Esophagus squamous epithelium (tissue), 5 donors: ENCODE data around the gene ZG16. TPM values are rescaled to one million over a fixed set of nuclear protein-coding genes. Genes with fewer than 3 reads are reported as not detected.
A peak's percentile ranks its signal among the peaks of the same experiment; 100 is the strongest.

Source experiments
- DNase-seq: peaks from one replicate; lab custom pipeline; 2025; lab: John Stamatoyannopoulos, UW
- H3K27ac ChIP-seq, 4 donors: fragments of 200-600 bp; sonication (generic); one replicate each; pipeline ENCODE4 v1.5.1; 2016 to 2019; ENCODE audit warnings: mild to moderate bottlenecking in 1 of 4
- H3K27me3 ChIP-seq, 4 donors: fragments of 200-600 bp; sonication (generic); 1 replicate in 3 of 4; 2 replicates in 1 of 4; pipeline versions ENCODE4 v1.5.1 to v1.6.0; 2017 to 2021; ENCODE audit warnings: antibody characterized with exemption in 1 of 4
- H3K36me3 ChIP-seq, 3 donors: fragments of 200-600 bp; sonication (generic); one replicate each; pipeline ENCODE4 v1.5.1; 2016 to 2019
- H3K4me1 ChIP-seq, 3 donors: fragments of 200-600 bp; sonication (generic); one replicate each; pipeline ENCODE4 v1.5.1; 2017 to 2019
- H3K4me3 ChIP-seq, 4 donors: fragments of 200-600 bp; sonication (generic); 1 replicate in 3 of 4; 2 replicates in 1 of 4; pipeline ENCODE4 v1.5.1; 2016 to 2019; ENCODE audit warnings: mild to moderate bottlenecking in 2 of 4, moderate library complexity in 1 of 4
- H3K9me3 ChIP-seq, 3 donors: fragments of 200-600 bp; sonication (generic); one replicate each; pipeline ENCODE4 v1.5.1; 2016 to 2019
- CTCF ChIP-seq, 6 experiments: fragments of 450-650 bp in 4 of 6; fragments of 200-600 bp in 2 of 6; sonication (generic) in 2 of 6; IDR thresholded peaks; one replicate each; pipeline ENCODE4 v1.5.1; 2016 to 2019; ENCODE audit warnings: antibody characterized with exemption in 6 of 6, mild to moderate bottlenecking in 4 of 6, moderate library complexity in 4 of 6
- POLR2A ChIP-seq, 4 donors: fragments of 450-650 bp; IDR thresholded peaks; one replicate each; pipeline ENCODE4 v1.6.1; 2017; ENCODE audit warnings: antibody characterized with exemption in 4 of 4, mild to moderate bottlenecking in 4 of 4, moderate library complexity in 3 of 4
- WGBS, 2 donors: methylation state at CpG; one replicate each; pipeline ENCODE4 v1.1.5; 2018; 5-methylcytosine and 5-hydroxymethylcytosine counted together
- intact Hi-C: fragments of 100-400 bp; cut with DNase I; formaldehyde crosslinking; loops from one replicate; pipeline ENCODE4 v1.15.0; 2022
- total RNA-seq, 4 donors: library from RNA; depleted of rRNA; stranded (reverse); fragments of >200 nt; gene quantifications; one replicate each; pipeline ENCODE4 v1.1.0, GENCODE V29; 2016
- donor health status: DM: yes; HTN: yes; CAD: no.

The ZG16 gene
- total RNA-seq, 4 donors from 2014 or later, result not detected

GRCh38 chr16:29819506-29819905, 41.5 kb downstream of the ZG16 start:
- H3K36me3 ChIP-seq, result peaks cover 0 to 22% (median 3%) of the 10 kb centered on the region in 3 donors
- peaks cover 59 to 90% (median 68%) of the 10 kb centered on the region in 3 donors for H3K4me1 ChIP-seq
- WGBS, 2 donors, result 36 to 65% methylated on average over 14 of the region's 15 CpGs
- DNase-seq, result no peak
- peak overlapping the region; percentile 82 to 95 (median 92) for H3K27ac ChIP-seq
- no peaks in the 10 kb centered on the region for H3K9me3 ChIP-seq
- H3K4me3 ChIP-seq, result peak overlapping the region in 1 of 4 donors; percentile 86
- intact Hi-C loops, result no loop called here
- TF ChIP-seq POLR2A (IDR thresholded peaks at IDR 0.05), result no peak
- TF ChIP-seq CTCF (IDR thresholded peaks at IDR 0.05), result peak in 3 of 6 experiments; percentile 17 to 40 (median 27)
- no peaks in the 10 kb centered on the region for H3K27me3 ChIP-seq

GRCh38 chr16:29820271-29820701, 42.2 kb downstream of the ZG16 start, which contains the start of gene MVP:
Gene MVP, plus strand, starts transcription at chr16:29820462. Its CDS starts 10,088 bp downstream, at chr16:29830550.
- Histone ChIP-seq H3K9me3 (no peaks in the 10 kb centered on the region), H3K4me1 (peaks cover 64 to 90% (median 68%) of the 10 kb centered on the region in 3 donors), H3K27ac (peak within 1 kb of the TSS; percentile 82 to 95 (median 92)), H3K4me3 (peak within 1 kb of the TSS; percentile 47 to 86 (median 66)), H3K36me3 (peaks cover 0 to 22% (median 3%) of the 10 kb centered on the region in 3 donors), H3K27me3 (no peaks in the 10 kb centered on the region)
- TF ChIP-seq CTCF (IDR thresholded peaks at IDR 0.05) (no peak), POLR2A (IDR thresholded peaks at IDR 0.05) (peak in 1 of 4 donors; percentile 67)
- intact Hi-C loops, result no loop called here
- no peak for DNase-seq
- 0% methylated on average over 4 of the region's 4 CpGs; no CpG with 5 or more reads in 1 of the 2 donors for WGBS, 2 donors

- 9 to 15% methylated on average over 4 to 6 of the region's 11 CpGs for whole genome bisulfite sequencing, 2 donors
- intact Hi-C loops, result no loop called here
Measured at GRCh38 chr16:29820730-29821642, 42.9 kb downstream of the ZG16 start.

GRCh38 chr16:29821643-29822115, 43.6 kb downstream of the ZG16 start:
- TF ChIP-seq CTCF (IDR thresholded peaks at IDR 0.05) (no peak), POLR2A (IDR thresholded peaks at IDR 0.05) (no peak)
- Histone ChIP-seq H3K4me1 (peaks cover 74 to 100% (median 80%) of the 10 kb centered on the region in 3 donors), H3K4me3 (peak overlapping the region; percentile 47 to 86 (median 66)), H3K27ac (peak overlapping the region; percentile 82 to 95 (median 92)), H3K36me3 (peaks cover 0 to 22% (median 3%) of the 10 kb centered on the region in 3 donors), H3K9me3 (no peaks in the 10 kb centered on the region), H3K27me3 (no peaks in the 10 kb centered on the region)
- no peak for DNase-seq
- intact Hi-C loops, result no loop called here
- 26 to 31% methylated on average over 5 of the region's 7 CpGs for WGBS, 2 donors

More at GRCh38 chr16:29820730-29821642, 42.9 kb downstream of the ZG16 start:
- no peak for DNase-seq
- H3K4me1 ChIP-seq, result peaks cover 70 to 94% (median 74%) of the 10 kb centered on the region in 3 donors
- peaks cover 0 to 22% (median 3%) of the 10 kb centered on the region in 3 donors for H3K36me3 ChIP-seq
- no peaks in the 10 kb centered on the region for H3K27me3 ChIP-seq
- TF ChIP-seq CTCF (IDR thresholded peaks at IDR 0.05) (no peak), POLR2A (IDR thresholded peaks at IDR 0.05) (peak in 1 of 4 donors; percentile 29)
- H3K9me3 ChIP-seq, result no peaks in the 10 kb centered on the region
- peak overlapping the region; percentile 82 to 95 (median 92) for H3K27ac ChIP-seq
- peak overlapping the region; percentile 47 to 86 (median 66) for H3K4me3 ChIP-seq
